ENCODE measurements around the gene ESPN. TPM values are rescaled to one million over a fixed set of nuclear protein-coding genes. Genes with fewer than 3 reads are reported as not detected.

Gene ESPN
- polyA plus RNA-seq, 1 experiment: not detected

Small RNAs within 50 kb of the gene (small RNA-seq; reads per million reads assigned to genes)
- gene MIR4252 (ENCODE audit: insufficient read length, low read depth): not detected

Other genes with a start within 250 kb of the ESPN start
- gene CHD5, start 244.5 kb upstream of the ESPN start, polyA plus RNA-seq (2011; rRNA removed): 0.02 and 0.06 TPM in 2 replicates
- gene RPL22, start 225.2 kb upstream of the ESPN start, polyA plus RNA-seq (2011; rRNA removed): 283 and 393 TPM in 2 replicates
- gene RNF207, start 218.7 kb upstream of the ESPN start, polyA plus RNA-seq (2011; rRNA removed): 7.2 and 8.7 TPM in 2 replicates
- gene ICMT, start 188.8 kb upstream of the ESPN start, polyA plus RNA-seq (2011; rRNA removed): 59.3 and 65.3 TPM in 2 replicates
- gene HES3, start 180.6 kb upstream of the ESPN start, polyA plus RNA-seq (2011; rRNA removed): not detected in 2 replicates
- gene GPR153, start 163.7 kb upstream of the ESPN start, polyA plus RNA-seq (2011; rRNA removed): 4.7 and 6.1 TPM in 2 replicates
- 80.1 and 102 TPM in 2 replicates for gene ACOT7, start 31.0 kb upstream of the ESPN start, polyA plus RNA-seq (2011; rRNA removed)
- not detected in 2 replicates for gene HES2, start 4.9 kb upstream of the ESPN start, polyA plus RNA-seq (2011; rRNA removed)
- gene TNFRSF25, start 41.4 kb downstream of the ESPN start, polyA plus RNA-seq (2011; rRNA removed): 2.7 and 3.3 TPM in 2 replicates
- 4.2 and 5.4 TPM in 2 replicates for gene PLEKHG5, start 66.9 kb downstream of the ESPN start, polyA plus RNA-seq (2011; rRNA removed)
- gene NOL9, start 129.7 kb downstream of the ESPN start, polyA plus RNA-seq (2011; rRNA removed): 17.9 and 23.6 TPM in 2 replicates
- gene TAS1R1, start 130.5 kb downstream of the ESPN start, polyA plus RNA-seq (2011; rRNA removed): 0.05 TPM in 2 replicates
- 7.5 and 8.8 TPM in 2 replicates for gene ZBTB48, start 155.2 kb downstream of the ESPN start, polyA plus RNA-seq (2011; rRNA removed)
- gene KLHL21, start 178.1 kb downstream of the ESPN start, polyA plus RNA-seq (2011; rRNA removed): 11.7 and 12.8 TPM in 2 replicates
- gene PHF13, start 189.0 kb downstream of the ESPN start, polyA plus RNA-seq (2011; rRNA removed): 11.1 and 11.6 TPM in 2 replicates
- gene THAP3, start 200.1 kb downstream of the ESPN start, polyA plus RNA-seq (2011; rRNA removed): 7.8 and 8.8 TPM in 2 replicates

Measured in AG04450 (cell line).